SIG-M5 treated with dmso at 0.1 percent for 504 hours (cell line): Measurements from ENCODE around the gene NCAPH2.

Source experiments
- DNase-seq: peaks from one replicate; lab custom pipeline; 2025; ENCODE audit not compliant: unreplicated experiment; lab: John Stamatoyannopoulos, UW

Gene NCAPH2

GRCh38 chr22:50489363-50490243 lies 18.4 kb upstream of the NCAPH2 start:
- no peak for DNase-seq

DNA sequence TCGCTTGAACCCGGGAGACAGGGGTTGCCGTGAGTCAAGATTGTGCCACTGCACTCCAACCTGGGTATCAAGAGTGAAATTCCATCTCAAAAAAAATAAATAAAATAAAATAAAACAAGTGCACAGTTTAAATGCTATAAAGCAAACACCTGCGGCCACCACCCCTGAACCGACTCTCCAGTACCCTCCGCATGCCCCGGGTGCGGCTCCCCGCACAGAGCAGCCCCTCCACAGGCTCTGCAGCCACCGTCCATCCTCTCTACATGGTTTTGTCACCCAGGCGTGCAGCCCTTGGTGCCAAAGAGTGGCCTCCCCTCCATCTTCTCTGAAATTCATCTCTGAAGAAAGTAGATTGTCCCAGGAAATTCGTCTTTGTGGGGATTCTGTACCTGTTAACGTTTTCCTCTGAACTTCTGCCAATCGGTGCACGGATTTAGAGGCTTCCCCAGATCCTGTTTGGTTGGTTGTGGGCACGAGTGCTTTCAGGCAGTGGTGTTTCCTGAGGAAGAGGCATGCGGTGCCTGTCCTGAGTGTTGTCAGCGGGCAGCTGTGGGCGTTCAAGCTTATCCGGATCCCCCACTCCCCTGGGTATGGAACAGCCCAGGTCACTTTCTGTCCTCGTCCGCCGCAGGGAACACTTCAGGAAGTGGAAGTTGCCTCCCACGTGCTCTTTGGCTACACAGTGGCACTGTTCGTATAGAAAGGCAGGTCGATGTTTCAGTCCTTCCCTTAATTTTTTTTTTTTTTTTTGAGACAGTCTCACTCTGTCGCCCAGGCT lies 17.3 kb upstream of the NCAPH2 start:
- no peak for DNase-seq

DNA sequence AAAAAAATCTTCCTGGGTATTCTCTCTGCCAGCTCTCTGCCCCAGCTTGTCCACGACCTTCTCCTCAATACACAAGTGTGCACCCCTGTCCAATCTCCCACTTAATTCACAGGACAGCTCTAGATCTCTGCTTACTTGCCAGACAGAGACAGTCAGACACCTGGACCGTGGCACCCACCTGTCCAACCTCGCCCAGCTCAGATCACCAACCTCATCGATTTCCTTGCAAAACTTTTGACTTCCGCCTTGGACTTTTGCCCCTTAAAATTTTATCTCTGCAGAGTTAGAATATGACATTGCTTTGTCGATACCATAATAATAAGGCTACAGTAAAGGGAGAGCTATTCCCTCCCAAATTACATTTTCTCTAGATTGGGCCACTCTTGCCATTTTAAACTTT lies 10.9 kb upstream of the NCAPH2 start:
- DNase-seq, result no peak

DNA sequence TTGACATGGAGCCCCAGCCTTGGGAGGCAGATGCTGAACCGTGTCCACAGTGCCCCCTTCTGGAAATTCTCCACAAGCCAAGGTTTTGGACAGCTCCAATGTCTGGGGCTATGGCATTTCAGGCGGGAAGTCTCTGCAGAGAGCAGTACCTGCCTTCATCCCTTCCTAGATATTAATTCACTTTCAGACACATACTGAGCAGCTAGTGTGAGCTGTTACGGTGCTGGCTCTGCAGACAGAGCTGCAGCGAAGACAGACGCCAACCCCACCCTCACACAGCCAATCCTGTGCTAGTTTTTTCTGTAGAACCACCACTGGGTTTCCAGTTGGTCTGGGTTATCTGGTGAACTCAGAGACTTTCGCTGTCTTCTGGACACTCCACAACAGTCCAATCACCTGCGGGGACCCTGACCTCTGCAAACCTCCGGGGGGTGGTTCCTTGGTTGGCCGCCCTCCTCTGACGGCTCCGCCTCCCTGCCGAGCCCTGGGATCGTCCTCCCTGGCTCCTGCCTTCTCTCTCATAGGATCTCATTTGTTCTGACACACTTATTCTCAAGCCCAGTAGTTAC lies 9.6 kb upstream of the NCAPH2 start:
- peak; percentile 64 for DNase-seq

- no peak for DNase-seq
These were observed 7.6 kb upstream of the NCAPH2 start for GRCh38 chr22:50500452-50500851.

DNA sequence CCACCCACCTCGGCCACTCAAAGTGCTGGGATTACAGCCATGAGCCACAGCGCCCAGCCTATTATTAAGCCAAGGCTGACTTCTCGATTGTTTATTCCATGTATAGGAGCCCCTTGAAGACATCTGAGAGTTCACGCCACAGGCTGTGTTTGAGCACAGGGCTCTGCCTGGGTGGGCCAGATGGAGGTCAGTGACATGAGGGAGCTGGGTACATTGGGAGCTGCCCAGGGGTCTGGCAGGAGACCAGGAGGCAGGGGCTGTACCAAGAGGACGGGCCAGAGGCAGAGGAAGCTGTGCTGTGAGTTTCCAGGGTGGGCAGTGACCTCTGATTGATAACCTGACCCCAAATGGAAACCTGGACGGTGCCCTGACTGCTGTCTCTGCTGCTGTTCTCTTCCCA lies 5.9 kb upstream of the NCAPH2 start:
- no peak for DNase-seq

- DNase-seq, result no peak
These were observed 5.2 kb upstream of the NCAPH2 start for GRCh38 chr22:50502628-50503474.

DNA sequence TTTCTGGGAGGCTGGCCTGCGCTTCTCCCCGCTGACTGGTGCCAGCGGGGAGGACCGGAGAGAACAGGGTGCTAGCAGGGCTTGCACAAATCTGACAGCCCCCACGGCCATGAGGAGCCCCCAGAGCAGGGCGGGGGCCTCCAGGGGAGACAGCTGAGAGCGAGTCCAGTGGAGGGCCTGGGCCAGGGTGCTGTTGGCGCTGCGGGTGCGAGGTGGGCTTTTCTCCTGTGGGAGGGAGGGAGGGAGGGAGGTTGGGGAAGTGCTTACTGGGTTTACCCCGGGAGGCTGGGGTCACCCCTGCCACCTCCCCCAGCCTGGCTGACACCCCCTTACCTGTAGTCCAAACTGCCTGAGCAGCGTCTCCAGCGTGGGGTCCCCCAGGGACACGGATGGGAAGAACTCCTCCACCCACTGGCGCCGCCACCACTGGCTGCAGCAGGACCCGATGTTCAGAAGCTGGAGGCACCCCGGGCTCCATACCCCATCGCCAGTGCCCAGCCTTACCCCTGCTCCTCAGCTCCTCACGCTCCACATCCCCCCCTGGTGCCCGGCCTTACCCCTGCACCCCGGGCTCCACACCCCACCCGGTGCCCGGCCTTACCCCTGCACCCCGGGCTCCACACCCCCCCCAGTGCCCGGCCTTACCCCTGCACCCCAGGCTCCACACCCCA lies 4.4 kb upstream of the NCAPH2 start:
- no peak for DNase-seq

DNA sequence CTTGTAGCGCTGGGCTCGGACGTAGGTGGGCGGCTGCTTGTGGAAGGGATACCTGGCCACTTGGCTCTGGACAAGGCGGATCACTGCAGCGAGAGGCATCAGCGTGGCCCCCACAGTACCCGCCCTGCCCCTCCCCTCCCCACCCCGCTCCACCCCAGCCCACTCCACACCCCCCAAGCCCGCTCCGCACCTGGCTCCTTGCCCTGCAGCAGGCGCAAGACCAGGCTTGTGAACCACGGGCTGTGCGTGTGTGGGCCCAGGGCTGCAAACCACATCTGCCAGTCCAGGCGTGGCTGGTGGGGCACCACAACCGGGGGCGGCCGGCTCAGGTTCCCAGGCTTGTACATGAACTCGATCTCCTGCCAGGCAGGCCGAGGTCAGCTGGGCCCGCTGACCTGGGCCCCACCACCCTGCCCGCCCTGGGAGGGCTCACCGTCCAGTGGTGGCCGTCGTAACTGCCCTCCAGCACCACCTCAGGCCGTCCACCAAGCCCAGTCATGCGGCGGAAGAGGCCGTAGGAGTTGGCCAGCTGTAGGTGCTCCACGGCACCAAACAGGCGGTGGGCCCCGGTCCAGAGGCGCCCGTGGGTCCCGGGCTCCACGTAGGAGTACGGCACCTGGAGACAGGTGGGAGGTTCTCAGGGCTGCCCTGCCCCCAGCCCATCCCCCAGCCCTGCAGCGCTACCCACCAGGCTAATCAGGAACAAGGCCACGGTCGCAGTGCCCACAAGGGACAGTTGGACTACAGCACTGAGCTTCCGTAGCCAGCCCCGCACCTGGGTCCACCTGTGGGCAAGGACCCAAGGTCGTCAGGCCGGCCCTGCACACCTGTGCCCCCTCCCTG lies 3.4 kb upstream of the NCAPH2 start:
- DNase-seq, result no peak

GRCh38 chr22:50505276-50505775 lies 2.7 kb upstream of the NCAPH2 start:
- DNase-seq, result no peak

DNA sequence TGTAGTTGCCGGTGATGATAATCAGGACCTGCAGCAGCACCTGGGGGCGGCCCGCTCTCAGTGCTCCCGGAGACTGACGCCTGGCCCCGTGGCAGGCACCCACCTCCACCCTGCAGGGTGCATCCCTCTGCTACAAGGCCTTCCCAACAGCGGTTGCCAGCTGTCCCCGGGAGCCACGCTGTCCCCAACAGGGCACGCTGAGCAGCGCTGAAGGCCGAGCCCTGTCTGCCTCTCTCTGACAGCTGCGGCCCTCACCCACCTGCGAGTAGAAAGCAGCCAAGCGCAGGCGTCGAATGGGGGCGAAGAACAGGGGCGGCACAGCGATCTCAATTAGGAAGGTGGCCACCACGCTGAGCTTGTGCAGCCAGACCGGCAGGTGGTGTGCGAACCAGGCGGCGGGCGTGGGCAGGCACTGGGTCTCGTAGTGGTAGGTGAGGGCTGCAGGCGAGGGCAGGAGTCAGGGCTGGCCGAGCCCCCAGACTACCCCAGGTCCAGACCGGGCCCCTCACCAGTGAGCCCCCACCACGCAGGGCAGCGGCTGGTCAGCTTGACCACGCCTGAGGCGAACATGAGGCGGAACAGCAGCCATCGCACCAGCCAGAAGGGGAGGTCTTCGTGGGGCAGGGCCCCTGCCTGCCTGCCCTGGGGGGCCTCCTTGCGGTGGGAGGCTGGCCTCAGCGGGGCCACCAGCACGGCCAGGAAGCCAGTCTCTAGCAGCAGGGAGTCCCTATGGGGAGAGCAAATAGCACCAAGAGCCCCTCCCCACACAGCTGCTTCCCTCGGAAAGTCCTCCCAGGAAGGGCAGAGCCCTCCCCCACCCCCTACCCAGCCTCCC lies 2.0 kb upstream of the NCAPH2 start:
- no peak for DNase-seq

DNA sequence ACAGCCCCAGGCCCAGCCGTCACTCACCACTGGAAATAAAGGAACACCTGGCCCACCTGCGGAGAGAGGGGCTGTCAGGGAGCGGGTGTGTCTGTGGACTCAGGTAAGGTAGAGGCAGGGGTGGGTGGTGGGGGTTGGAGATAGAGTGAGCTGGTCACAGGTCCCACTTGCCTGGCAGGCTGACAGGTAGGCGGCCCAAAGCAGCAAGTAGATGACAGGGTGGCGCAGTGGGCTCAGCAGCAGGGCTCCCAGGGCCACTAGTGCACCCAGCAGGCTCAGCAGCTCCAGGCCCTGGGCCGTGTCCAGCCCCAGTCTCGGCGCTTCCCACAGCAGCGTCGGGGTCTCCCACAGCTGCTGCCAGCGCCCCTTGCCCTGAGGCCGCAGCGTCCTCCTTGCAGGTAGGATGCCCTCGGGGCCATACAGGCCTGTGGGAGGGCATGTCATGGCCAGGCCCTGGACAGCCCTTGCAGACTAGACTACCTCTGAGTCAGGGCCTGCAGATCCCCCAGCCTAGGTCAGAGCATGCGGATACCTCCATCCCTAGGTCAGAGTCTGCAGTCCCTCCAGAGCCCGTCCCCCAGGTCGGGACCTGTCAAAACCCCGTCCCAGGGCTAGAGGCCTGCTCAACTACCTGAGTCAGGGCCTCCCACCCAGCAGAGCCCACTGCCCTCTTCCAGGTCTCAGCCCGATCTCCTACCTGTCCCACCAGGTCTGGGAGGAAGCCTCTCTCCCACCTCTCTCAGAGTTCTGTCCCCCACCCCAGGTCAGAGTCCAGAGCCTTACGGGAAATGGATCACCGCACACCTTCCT lies 1.2 kb upstream of the NCAPH2 start:
- no peak for DNase-seq

DNA sequence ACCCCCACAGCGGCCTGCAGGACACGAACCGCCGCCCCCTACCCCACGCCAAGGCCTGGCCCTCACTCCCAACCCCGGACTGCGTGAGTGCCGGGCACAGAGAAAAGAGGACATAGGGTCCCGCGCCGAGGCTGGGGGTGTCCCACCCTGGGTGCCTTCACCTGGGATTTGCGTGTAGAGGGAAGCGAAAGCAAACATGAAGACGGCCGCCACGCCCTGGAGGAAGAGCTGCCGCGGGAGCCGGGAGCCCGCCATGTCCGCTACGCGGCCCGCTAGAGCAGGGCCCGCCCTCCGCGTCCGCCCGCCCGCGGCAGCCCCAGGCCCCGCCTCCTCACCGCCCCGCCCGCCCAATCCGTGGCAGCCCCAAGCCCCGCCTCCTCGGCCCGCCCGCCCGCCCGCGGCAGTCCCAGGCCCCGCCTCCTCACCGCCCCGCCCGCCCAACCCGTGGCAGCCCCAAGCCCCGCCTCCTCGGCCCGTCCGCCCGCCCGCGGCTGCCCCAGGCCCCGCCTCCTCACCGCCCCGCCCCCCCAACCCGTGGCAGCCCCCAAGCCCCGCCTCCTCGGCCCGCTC lies 518 bp upstream of the NCAPH2 start, which contains the start of gene LMF2:
TSS of gene LMF2 (minus strand) at position 282 of the 570 bp plus-strand sequence. CDS start at position 255, 27 bp downstream.
- no peak for DNase-seq

- no peak for DNase-seq
These were observed 873 bp downstream of the NCAPH2 start for GRCh38 chr22:50508897-50509296.

GRCh38 chr22:50513175-50513574 lies 5.2 kb downstream of the NCAPH2 start:
- DNase-seq, result no peak

- DNase-seq, result no peak
These were observed 8.0 kb downstream of the NCAPH2 start for GRCh38 chr22:50516068-50516467.

- DNase-seq, result no peak
These were observed 8.9 kb downstream of the NCAPH2 start for GRCh38 chr22:50516891-50517290.
